ENCODE measurements around the gene CAV1. TPM values are rescaled to one million over a fixed set of nuclear protein-coding genes. Genes with fewer than 3 reads are reported as not detected.

CAV1 gene
- not detected in 2 replicates for polyA plus RNA-seq
- polyA minus RNA-seq = not detected in 2 replicates

GRCh38 chr7:116524609-116525297 is at the start of gene CAV1:
TSS of gene CAV1 (plus strand) at chr7:116525036. CDS start at chr7:116525063, 27 bp downstream.
- H3K9ac ChIP-seq (ENCODE audit: low read length) = no peak within 1 kb of the TSS
- H4K20me1 ChIP-seq (ENCODE audit: insufficient read depth) = no peaks in the 10 kb centered on the region
- TF ChIP-seq CTCF (IDR thresholded peaks at IDR 0.05; ENCODE audit: poor library complexity, severe bottlenecking) = no peak
- TF ChIP-seq EP300 (conservative IDR thresholded peaks at IDR 0.05; ENCODE audit: poor library complexity, severe bottlenecking) = no peak
- no peak for TF ChIP-seq EZH2 (IDR thresholded peaks at IDR 0.05; ENCODE audit: borderline replicate concordance, insufficient read depth, low read length, poor library complexity, severe bottlenecking)
- no peak for TF ChIP-seq SMC3 (conservative IDR thresholded peaks at IDR 0.05; ENCODE audit: poor library complexity)
- TF ChIP-seq MXI1 (conservative IDR thresholded peaks at IDR 0.05; ENCODE audit: poor library complexity, severe bottlenecking) = no peak
- no peak for TF ChIP-seq RAD21 (conservative IDR thresholded peaks at IDR 0.05)
- TF ChIP-seq POLR2AphosphoS5 (IDR thresholded peaks at IDR 0.05) = no peak
- no peak for TF ChIP-seq TAF1 (IDR thresholded peaks at IDR 0.05; ENCODE audit: low read depth)
- no peak for TF ChIP-seq REST (IDR thresholded peaks at IDR 0.05; ENCODE audit: borderline replicate concordance)
- H3K9me2 ChIP-seq (ENCODE audit: insufficient read depth, low read length) = no peaks in the 10 kb centered on the region
- no peaks in the 10 kb centered on the region for H3K9me3 ChIP-seq (ENCODE audit: low read length)
- H3K4me2 ChIP-seq (ENCODE audit: low read length) = peak within 1 kb of the TSS; percentile 55
- H3K27me3 ChIP-seq (ENCODE audit: insufficient read depth, low read depth, low read length) = peaks cover 56% of the 10 kb centered on the region
- no peak within 1 kb of the TSS for H2AFZ ChIP-seq (ENCODE audit: low read depth, low read length)
- no peaks in the 10 kb centered on the region for H3K36me3 ChIP-seq (ENCODE audit: insufficient read depth, low read length)
- H3K27ac ChIP-seq (ENCODE audit: low read length) = no peak within 1 kb of the TSS
- H3K4me3 ChIP-seq (ENCODE audit: low read length) = peak within 1 kb of the TSS; percentile 74
- no peaks in the 10 kb centered on the region for H3F3A ChIP-seq (ENCODE audit: insufficient read depth, low read length, poor library complexity, severe bottlenecking)
- H3K79me2 ChIP-seq (replicated peaks; ENCODE audit: insufficient read depth, low read length) = no peaks in the 10 kb centered on the region

- Histone ChIP-seq H3K27ac (ENCODE audit: low read length) (no peak overlapping the region), H3K9me2 (ENCODE audit: insufficient read depth, low read length) (no peaks in the 10 kb centered on the region)
- TF ChIP-seq EP300 (conservative IDR thresholded peaks at IDR 0.05; ENCODE audit: poor library complexity, severe bottlenecking) (no peak), EZH2 (IDR thresholded peaks at IDR 0.05; ENCODE audit: borderline replicate concordance, insufficient read depth, low read length, poor library complexity, severe bottlenecking) (no peak), TAF1 (IDR thresholded peaks at IDR 0.05; ENCODE audit: low read depth) (no peak), SMC3 (conservative IDR thresholded peaks at IDR 0.05; ENCODE audit: poor library complexity) (no peak), RAD21 (conservative IDR thresholded peaks at IDR 0.05) (no peak), REST (IDR thresholded peaks at IDR 0.05; ENCODE audit: borderline replicate concordance) (no peak), CTCF (IDR thresholded peaks at IDR 0.05; ENCODE audit: poor library complexity, severe bottlenecking) (no peak), MXI1 (conservative IDR thresholded peaks at IDR 0.05; ENCODE audit: poor library complexity, severe bottlenecking) (no peak), POLR2AphosphoS5 (IDR thresholded peaks at IDR 0.05) (no peak)
Observed at GRCh38 chr7:116477625-116478024, 47.2 kb upstream of the CAV1 start.

More at GRCh38 chr7:116477625-116478024, 47.2 kb upstream of the CAV1 start:
- Histone ChIP-seq H3K9ac (ENCODE audit: low read length) (no peak overlapping the region), H4K20me1 (ENCODE audit: insufficient read depth) (no peaks in the 10 kb centered on the region), H3K36me3 (ENCODE audit: insufficient read depth, low read length) (no peaks in the 10 kb centered on the region), H3K79me2 (replicated peaks; ENCODE audit: insufficient read depth, low read length) (no peaks in the 10 kb centered on the region), H3K9me3 (ENCODE audit: low read length) (no peaks in the 10 kb centered on the region), H3K4me2 (ENCODE audit: low read length) (no peak overlapping the region), H2AFZ (ENCODE audit: low read depth, low read length) (no peak overlapping the region), H3K27me3 (ENCODE audit: insufficient read depth, low read depth, low read length) (no peaks in the 10 kb centered on the region), H3F3A (ENCODE audit: insufficient read depth, low read length, poor library complexity, severe bottlenecking) (no peaks in the 10 kb centered on the region), H3K4me3 (ENCODE audit: low read length) (no peak overlapping the region)
